AG09319 (cell line): ENCODE data around the gene PROC.

Experiments used
- DNase-seq: peaks from one replicate; pipeline ENCODE4 v3.0.0-alpha.2; 2010; ENCODE audit warnings: low read depth; ENCODE audit errors: extremely low read depth
- CTCF ChIP-seq: IDR thresholded peaks from 2 replicates; pipeline ENCODE4 v1.5.1; 2011; ENCODE audit warnings: low read depth, mild to moderate bottlenecking, inconsistent platforms, low read length, moderate library complexity

Gene PROC

GRCh38 chr2:127454595-127455565 is 36.7 kb downstream of the PROC start:
- TF ChIP-seq CTCF = no peak
- peak; percentile 12 for DNase-seq

- no peak for DNase-seq
- no peak for TF ChIP-seq CTCF
Measured at GRCh38 chr2:127455566-127456493, 37.6 kb downstream of the PROC start.

DNA sequence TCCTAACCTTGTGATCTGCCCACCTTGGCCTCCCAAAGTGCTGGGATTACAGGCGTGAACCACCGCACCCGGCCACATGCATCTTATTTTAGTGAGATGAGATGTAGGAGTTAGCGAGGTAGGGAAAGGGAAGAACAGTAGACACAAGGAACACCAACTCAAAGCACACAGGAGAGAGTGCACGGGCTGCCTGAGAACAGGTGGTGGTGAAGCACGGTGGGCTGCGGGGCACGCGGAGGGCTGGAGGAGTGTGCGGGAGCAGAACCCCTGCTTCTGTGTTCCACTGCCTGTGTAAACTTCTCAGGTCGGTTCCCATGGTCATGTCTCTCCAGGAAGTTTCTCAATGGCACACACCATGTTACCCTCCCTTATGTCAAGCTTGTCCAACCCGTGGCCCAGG is 38.7 kb downstream of the PROC start:
- DNase-seq = no peak
- TF ChIP-seq CTCF = no peak

- DNase-seq = no peak
- TF ChIP-seq CTCF = no peak
Measured at GRCh38 chr2:127462461-127462860, 44.2 kb downstream of the PROC start.

DNA sequence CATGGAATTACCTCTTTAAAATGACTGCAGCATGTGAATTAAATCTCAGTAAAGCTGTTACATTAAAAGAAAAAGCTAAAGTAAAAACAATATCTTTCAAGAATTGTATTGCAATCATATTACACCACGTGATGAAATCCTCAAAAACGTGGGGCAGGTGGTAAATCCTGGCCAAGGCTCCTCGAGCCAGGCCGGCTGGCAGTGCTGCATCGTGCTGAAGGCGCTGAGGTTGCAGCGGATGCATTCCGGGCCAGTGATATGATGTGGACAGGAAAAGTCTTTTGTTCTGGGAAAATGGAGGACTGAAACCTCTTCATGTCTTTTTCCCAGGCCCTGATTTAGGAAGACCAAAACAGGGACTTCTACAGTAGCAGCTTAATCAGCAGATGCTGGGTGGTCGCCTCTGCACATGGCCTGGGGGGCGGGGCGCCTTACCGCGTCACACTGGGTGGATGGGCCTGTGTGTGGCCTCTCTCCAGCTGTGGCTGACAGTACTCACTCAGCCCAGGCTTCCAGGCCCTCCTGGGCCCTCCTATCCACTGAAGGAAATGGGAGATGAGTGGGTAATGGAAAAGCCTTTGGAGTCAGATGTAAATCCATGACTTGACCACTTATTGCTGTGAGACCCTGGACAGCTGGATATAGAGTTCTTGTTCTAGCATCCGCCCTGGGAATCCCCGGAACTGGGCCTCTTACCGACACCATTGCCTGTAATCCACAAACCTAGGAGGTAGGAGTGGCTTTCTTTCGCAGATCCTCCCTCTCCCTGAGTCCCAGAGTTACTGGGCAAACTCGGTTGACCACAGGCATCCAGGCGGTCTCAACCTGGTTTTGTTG is 45.1 kb downstream of the PROC start:
- no peak for TF ChIP-seq CTCF

DNA sequence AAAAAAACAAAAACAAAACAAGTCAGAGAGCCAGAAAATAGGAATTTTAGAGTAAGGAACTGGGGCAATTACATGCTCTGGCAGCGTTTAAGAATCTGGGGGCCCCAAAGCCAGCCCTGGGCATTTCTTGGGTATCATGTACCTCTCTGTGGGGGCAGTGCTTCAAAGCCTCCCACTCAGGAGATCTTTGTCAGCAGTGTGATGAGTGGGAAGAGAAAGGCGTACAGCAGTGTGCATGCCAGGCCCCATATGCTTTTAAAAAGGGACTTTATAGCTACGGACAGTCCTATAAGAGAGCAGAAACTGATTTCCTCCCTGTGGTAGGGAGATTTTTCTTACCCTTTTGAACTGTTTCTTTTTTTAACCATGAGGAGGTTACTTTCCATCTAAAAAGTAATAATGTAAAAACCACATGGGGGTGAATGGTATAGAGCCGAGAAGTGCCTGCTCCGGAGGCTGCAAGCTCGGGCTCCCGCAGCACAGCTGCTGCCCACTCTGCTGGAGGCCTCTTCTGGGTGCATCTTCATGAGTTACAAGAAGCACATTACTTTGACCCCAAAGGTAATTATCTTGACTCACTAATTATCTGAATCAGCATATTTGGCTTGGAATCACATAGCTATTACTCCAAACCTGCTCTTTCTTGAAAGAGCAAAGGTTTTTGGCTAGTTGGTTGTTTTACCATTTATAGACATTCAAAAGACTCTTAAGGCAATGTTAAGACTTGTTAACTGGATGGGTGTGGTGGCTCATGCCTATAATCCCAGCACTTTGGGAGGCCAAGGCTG is 46.4 kb downstream of the PROC start:
- no peak for TF ChIP-seq CTCF
- no peak for DNase-seq

More for the DNA sequence above, 45.1 kb downstream of the PROC start:
- no peak for DNase-seq
